Measurements from ENCODE around the gene IL23A. TPM values are rescaled to one million over a fixed set of nuclear protein-coding genes. Genes with fewer than 3 reads are reported as not detected.

Gene IL23A
- total RNA-seq, 1 donor from 2014 or later: 0.56 TPM

- no peaks in the 10 kb centered on the region for H3K27me3 ChIP-seq (ENCODE audit: low read depth)
- H3K9me3 ChIP-seq: no peaks in the 10 kb centered on the region
- H3K36me3 ChIP-seq: no peaks in the 10 kb centered on the region
- H3K4me3 ChIP-seq: no peak overlapping the region
- intact Hi-C loops (cut with DNase I): no loop called here
- H3K27ac ChIP-seq: no peak overlapping the region
- peaks cover 7% of the 10 kb centered on the region for H3K4me1 ChIP-seq
- ATAC-seq (no peak), DNase-seq (no peak)
- no peak for TF ChIP-seq CTCF (IDR thresholded peaks at IDR 0.05)
Observed at GRCh38 chr12:56375598-56376434, 37.1 kb downstream of the IL23A start.

- DNase-seq (no peak), ATAC-seq (peak in 1 of 2 donors; percentile 41)
- Histone ChIP-seq H3K27me3 (ENCODE audit: low read depth) (no peaks in the 10 kb centered on the region), H3K4me3 (no peak overlapping the region), H3K9me3 (no peaks in the 10 kb centered on the region), H3K4me1 (peaks cover 7% of the 10 kb centered on the region), H3K36me3 (no peaks in the 10 kb centered on the region), H3K27ac (no peak overlapping the region)
- TF ChIP-seq CTCF (IDR thresholded peaks at IDR 0.05): no peak
- intact Hi-C loops (cut with DNase I): no loop called here
Observed at GRCh38 chr12:56377310-56377988, 38.8 kb downstream of the IL23A start.

GRCh38 chr12:56377989-56378316 lies 39.3 kb downstream of the IL23A start:
- TF ChIP-seq CTCF (IDR thresholded peaks at IDR 0.05): no peak
- no peak overlapping the region for H3K4me3 ChIP-seq
- intact Hi-C loops (cut with DNase I): no loop called here
- no peak for DNase-seq
- no peaks in the 10 kb centered on the region for H3K36me3 ChIP-seq
- no peak for ATAC-seq
- no peaks in the 10 kb centered on the region for H3K9me3 ChIP-seq
- no peaks in the 10 kb centered on the region for H3K27me3 ChIP-seq (ENCODE audit: low read depth)
- H3K4me1 ChIP-seq: peaks cover 7% of the 10 kb centered on the region
- H3K27ac ChIP-seq: no peak overlapping the region

- Histone ChIP-seq H3K27ac (no peak overlapping the region), H3K27me3 (ENCODE audit: low read depth) (no peaks in the 10 kb centered on the region), H3K4me1 (no peaks in the 10 kb centered on the region), H3K9me3 (no peaks in the 10 kb centered on the region), H3K36me3 (no peaks in the 10 kb centered on the region), H3K4me3 (no peak overlapping the region)
- ATAC-seq (no peak), DNase-seq (no peak)
- intact Hi-C loops (cut with DNase I): no loop called here
- TF ChIP-seq CTCF (IDR thresholded peaks at IDR 0.05): no peak
Observed at GRCh38 chr12:56382611-56383010, 43.9 kb downstream of the IL23A start.

- Histone ChIP-seq H3K4me1 (no peaks in the 10 kb centered on the region), H3K27me3 (ENCODE audit: low read depth) (no peaks in the 10 kb centered on the region), H3K27ac (no peak overlapping the region), H3K4me3 (no peak overlapping the region), H3K9me3 (no peaks in the 10 kb centered on the region), H3K36me3 (no peaks in the 10 kb centered on the region)
- TF ChIP-seq CTCF (IDR thresholded peaks at IDR 0.05): no peak
- no peak for DNase-seq
- intact Hi-C loops (cut with DNase I): no loop called here
- no peak for ATAC-seq
Observed at GRCh38 chr12:56385873-56386272, 47.2 kb downstream of the IL23A start.

Measured in lower lobe of right lung (tissue), 2 donors.